ENCODE measurements around the gene PVALB.

PVALB gene

GRCh38 chr22:36823186-36823839 lies 6.5 kb upstream of the PVALB start:
- Histone ChIP-seq H3K9me3 (ENCODE audit: control insufficient read depth, low read depth, low read length) (no peaks in the 10 kb centered on the region), H3K4me3 (ENCODE audit: low read length) (no peak overlapping the region), H3K36me3 (ENCODE audit: control insufficient read depth, low read depth, low read length) (no peaks in the 10 kb centered on the region), H3K9ac (ENCODE audit: low read length) (no peak overlapping the region), H3K4me1 (ENCODE audit: control insufficient read depth, low read depth, low read length) (peaks cover 6% of the 10 kb centered on the region), H3K27me3 (ENCODE audit: control insufficient read depth, insufficient read depth, low read length) (peaks cover 6% of the 10 kb centered on the region), H3K27ac (ENCODE audit: low read length) (no peak overlapping the region)

GRCh38 chr22:36822581-36822980 lies 5.7 kb upstream of the PVALB start:
- Histone ChIP-seq H3K4me3 (ENCODE audit: low read length) (no peak overlapping the region), H3K4me1 (ENCODE audit: control insufficient read depth, low read depth, low read length) (peaks cover 6% of the 10 kb centered on the region), H3K36me3 (ENCODE audit: control insufficient read depth, low read depth, low read length) (no peaks in the 10 kb centered on the region), H3K27me3 (ENCODE audit: control insufficient read depth, insufficient read depth, low read length) (peaks cover 14% of the 10 kb centered on the region), H3K27ac (ENCODE audit: low read length) (no peak overlapping the region), H3K9me3 (ENCODE audit: control insufficient read depth, low read depth, low read length) (no peaks in the 10 kb centered on the region), H3K9ac (ENCODE audit: low read length) (no peak overlapping the region)

GRCh38 chr22:36819112-36819511 lies 2.3 kb upstream of the PVALB start:
- peaks cover 48% of the 10 kb centered on the region for H3K27me3 ChIP-seq (ENCODE audit: control insufficient read depth, insufficient read depth, low read length)
- H3K36me3 ChIP-seq (ENCODE audit: control insufficient read depth, low read depth, low read length), result no peaks in the 10 kb centered on the region
- no peaks in the 10 kb centered on the region for H3K9me3 ChIP-seq (ENCODE audit: control insufficient read depth, low read depth, low read length)
- H3K4me3 ChIP-seq (ENCODE audit: low read length), result no peak overlapping the region
- peaks cover 16% of the 10 kb centered on the region for H3K4me1 ChIP-seq (ENCODE audit: control insufficient read depth, low read depth, low read length)
- H3K9ac ChIP-seq (ENCODE audit: low read length), result no peak overlapping the region
- no peak overlapping the region for H3K27ac ChIP-seq (ENCODE audit: low read length)

- peaks cover 49% of the 10 kb centered on the region for H3K27me3 ChIP-seq (ENCODE audit: control insufficient read depth, insufficient read depth, low read length)
- no peaks in the 10 kb centered on the region for H3K9me3 ChIP-seq (ENCODE audit: control insufficient read depth, low read depth, low read length)
- no peaks in the 10 kb centered on the region for H3K36me3 ChIP-seq (ENCODE audit: control insufficient read depth, low read depth, low read length)
- no peak overlapping the region for H3K4me3 ChIP-seq (ENCODE audit: low read length)
- H3K9ac ChIP-seq (ENCODE audit: low read length), result no peak overlapping the region
- peaks cover 15% of the 10 kb centered on the region for H3K4me1 ChIP-seq (ENCODE audit: control insufficient read depth, low read depth, low read length)
- H3K27ac ChIP-seq (ENCODE audit: low read length), result no peak overlapping the region
These were observed 1.3 kb upstream of the PVALB start for GRCh38 chr22:36818010-36818642.

GRCh38 chr22:36817525-36817848 lies 652 bp upstream of the PVALB start:
- peak overlapping the region; percentile 69 for H3K4me3 ChIP-seq (ENCODE audit: low read length)

GRCh38 chr22:36816339-36816635 lies 548 bp downstream of the PVALB start:
- Histone ChIP-seq H3K4me1 (ENCODE audit: control insufficient read depth, low read depth, low read length) (peaks cover 10% of the 10 kb centered on the region), H3K36me3 (ENCODE audit: control insufficient read depth, low read depth, low read length) (no peaks in the 10 kb centered on the region), H3K9ac (ENCODE audit: low read length) (no peak overlapping the region), H3K27me3 (ENCODE audit: control insufficient read depth, insufficient read depth, low read length) (peaks cover 49% of the 10 kb centered on the region), H3K27ac (ENCODE audit: low read length) (no peak overlapping the region), H3K9me3 (ENCODE audit: control insufficient read depth, low read depth, low read length) (no peaks in the 10 kb centered on the region), H3K4me3 (ENCODE audit: low read length) (peak overlapping the region; percentile 69)

More at GRCh38 chr22:36817525-36817848, 652 bp upstream of the PVALB start:
- Histone ChIP-seq H3K36me3 (ENCODE audit: control insufficient read depth, low read depth, low read length) (no peaks in the 10 kb centered on the region), H3K9me3 (ENCODE audit: control insufficient read depth, low read depth, low read length) (no peaks in the 10 kb centered on the region), H3K4me1 (ENCODE audit: control insufficient read depth, low read depth, low read length) (peaks cover 10% of the 10 kb centered on the region), H3K9ac (ENCODE audit: low read length) (no peak overlapping the region), H3K27ac (ENCODE audit: low read length) (no peak overlapping the region), H3K27me3 (ENCODE audit: control insufficient read depth, insufficient read depth, low read length) (peaks cover 49% of the 10 kb centered on the region)

GRCh38 chr22:36815558-36816338 lies 1.1 kb downstream of the PVALB start:
- H3K36me3 ChIP-seq (ENCODE audit: control insufficient read depth, low read depth, low read length), result no peaks in the 10 kb centered on the region
- H3K9me3 ChIP-seq (ENCODE audit: control insufficient read depth, low read depth, low read length), result no peaks in the 10 kb centered on the region
- H3K4me3 ChIP-seq (ENCODE audit: low read length), result peak overlapping the region; percentile 69
- H3K4me1 ChIP-seq (ENCODE audit: control insufficient read depth, low read depth, low read length), result peaks cover 10% of the 10 kb centered on the region
- peaks cover 49% of the 10 kb centered on the region for H3K27me3 ChIP-seq (ENCODE audit: control insufficient read depth, insufficient read depth, low read length)
- H3K27ac ChIP-seq (ENCODE audit: low read length), result no peak overlapping the region
- no peak overlapping the region for H3K9ac ChIP-seq (ENCODE audit: low read length)

GRCh38 chr22:36814801-36815200 lies 2.0 kb downstream of the PVALB start:
- H3K4me3 ChIP-seq (ENCODE audit: low read length), result no peak overlapping the region
- no peak overlapping the region for H3K9ac ChIP-seq (ENCODE audit: low read length)
- no peaks in the 10 kb centered on the region for H3K36me3 ChIP-seq (ENCODE audit: control insufficient read depth, low read depth, low read length)
- H3K27ac ChIP-seq (ENCODE audit: low read length), result no peak overlapping the region
- H3K27me3 ChIP-seq (ENCODE audit: control insufficient read depth, insufficient read depth, low read length), result peaks cover 49% of the 10 kb centered on the region
- no peaks in the 10 kb centered on the region for H3K9me3 ChIP-seq (ENCODE audit: control insufficient read depth, low read depth, low read length)
- H3K4me1 ChIP-seq (ENCODE audit: control insufficient read depth, low read depth, low read length), result peaks cover 10% of the 10 kb centered on the region

- no peaks in the 10 kb centered on the region for H3K36me3 ChIP-seq (ENCODE audit: control insufficient read depth, low read depth, low read length)
- no peak overlapping the region for H3K4me3 ChIP-seq (ENCODE audit: low read length)
- no peaks in the 10 kb centered on the region for H3K9me3 ChIP-seq (ENCODE audit: control insufficient read depth, low read depth, low read length)
- peaks cover 10% of the 10 kb centered on the region for H3K4me1 ChIP-seq (ENCODE audit: control insufficient read depth, low read depth, low read length)
- H3K9ac ChIP-seq (ENCODE audit: low read length), result no peak overlapping the region
- H3K27ac ChIP-seq (ENCODE audit: low read length), result no peak overlapping the region
- peaks cover 22% of the 10 kb centered on the region for H3K27me3 ChIP-seq (ENCODE audit: control insufficient read depth, insufficient read depth, low read length)
These were observed 5.6 kb downstream of the PVALB start for GRCh38 chr22:36811094-36811800.

- H3K4me3 ChIP-seq (ENCODE audit: low read length), result no peak overlapping the region
- peaks cover 3% of the 10 kb centered on the region for H3K27me3 ChIP-seq (ENCODE audit: control insufficient read depth, insufficient read depth, low read length)
- H3K9ac ChIP-seq (ENCODE audit: low read length), result no peak overlapping the region
- H3K9me3 ChIP-seq (ENCODE audit: control insufficient read depth, low read depth, low read length), result no peaks in the 10 kb centered on the region
- H3K36me3 ChIP-seq (ENCODE audit: control insufficient read depth, low read depth, low read length), result no peaks in the 10 kb centered on the region
- peaks cover under 1% of the 10 kb centered on the region for H3K4me1 ChIP-seq (ENCODE audit: control insufficient read depth, low read depth, low read length)
- H3K27ac ChIP-seq (ENCODE audit: low read length), result no peak overlapping the region
These were observed 7.5 kb downstream of the PVALB start for GRCh38 chr22:36809351-36809750.

- Histone ChIP-seq H3K27ac (ENCODE audit: low read length) (no peak overlapping the region), H3K9me3 (ENCODE audit: control insufficient read depth, low read depth, low read length) (no peaks in the 10 kb centered on the region), H3K9ac (ENCODE audit: low read length) (no peak overlapping the region), H3K4me3 (ENCODE audit: low read length) (no peak overlapping the region), H3K36me3 (ENCODE audit: control insufficient read depth, low read depth, low read length) (no peaks in the 10 kb centered on the region), H3K27me3 (ENCODE audit: control insufficient read depth, insufficient read depth, low read length) (no peaks in the 10 kb centered on the region), H3K4me1 (ENCODE audit: control insufficient read depth, low read depth, low read length) (no peaks in the 10 kb centered on the region)
These were observed 8.0 kb downstream of the PVALB start for GRCh38 chr22:36808721-36809344.

Measured in iPS-18a (cell line).